WTC11 (cell line): Measurements from ENCODE around the gene THSD4. TPM values are rescaled to one million over a fixed set of nuclear protein-coding genes. Genes with fewer than 3 reads are reported as not detected.

Experiments used
- ATAC-seq: fragments of 200-7000 bp; cut with Tn5 transposase; 2 replicates; pipeline ENCODE4 v1.10.0; 2021; ENCODE audit warnings: mild to moderate bottlenecking, moderate library complexity
- CTCF ChIA-PET: fragments of 300-600 bp; sonication (Branson Sonifier 250); formaldehyde crosslinking; loops from one replicate; lab custom pipeline; 2021; ENCODE audit warnings: antibody characterized with exemption; lab: Charles Lee
- POLR2A ChIA-PET: fragments of 350-600 bp; sonication (Branson Sonifier 250); formaldehyde crosslinking; loops from one replicate; lab custom pipeline; 2021; ENCODE audit warnings: antibody characterized with exemption; lab: Charles Lee
- DNase-seq: peaks from one replicate; pipeline ENCODE4 v3.0.0; 2021; ENCODE audit warnings: low spot score
- H3K27ac Mint-ChIP-seq: 2 replicates; pipeline ENCODE4 v1.8.0; 2021; ENCODE audit warnings: mixed read lengths
- H3K27me3 Mint-ChIP-seq: 2 replicates; pipeline ENCODE4 v1.8.0; 2021; ENCODE audit warnings: low read depth, mild to moderate bottlenecking, moderate library complexity, mixed read lengths
- H3K36me3 Mint-ChIP-seq: 2 replicates; pipeline ENCODE4 v1.8.0; 2021; ENCODE audit warnings: mixed read lengths
- H3K4me1 Mint-ChIP-seq: 2 replicates; pipeline ENCODE4 v1.8.0; 2022; ENCODE audit warnings: mixed read lengths
- H3K4me3 Mint-ChIP-seq: 2 replicates; pipeline ENCODE4 v1.8.0; 2021; ENCODE audit warnings: mild to moderate bottlenecking, moderate library complexity, mixed read lengths
- H3K9me3 Mint-ChIP-seq: 2 replicates; pipeline ENCODE4 v1.8.0; 2021; ENCODE audit warnings: mixed read lengths
- CREM ChIP-seq: sonication (generic); formaldehyde crosslinking; IDR thresholded peaks from 2 replicates; pipeline ENCODE4 v1.8.1; 2022; ENCODE audit warnings: mild to moderate bottlenecking, missing genetic modification reagents, moderate library complexity
- ESRRA ChIP-seq: sonication (generic); formaldehyde crosslinking; IDR thresholded peaks from 2 replicates; pipeline ENCODE4 v1.8.1; 2022; ENCODE audit warnings: mild to moderate bottlenecking, missing genetic modification reagents, borderline replicate concordance
- GABPB1 ChIP-seq: sonication (generic); formaldehyde crosslinking; IDR thresholded peaks from 2 replicates; pipeline ENCODE4 v1.8.1; 2023; ENCODE audit warnings: mild to moderate bottlenecking, missing genetic modification reagents
- KAT7 ChIP-seq: sonication (generic); formaldehyde crosslinking; IDR thresholded peaks from 2 replicates; pipeline ENCODE4 v1.8.1; 2023; ENCODE audit warnings: missing genetic modification reagents, mild to moderate bottlenecking, borderline replicate concordance
- NFE2L1 ChIP-seq: sonication (generic); formaldehyde crosslinking; IDR thresholded peaks from 2 replicates; pipeline ENCODE4 v1.8.1; 2023; ENCODE audit warnings: missing genetic modification reagents
- NR1H2 ChIP-seq: sonication (generic); formaldehyde crosslinking; IDR thresholded peaks from 2 replicates; pipeline ENCODE4 v1.9.0; 2021; ENCODE audit warnings: mild to moderate bottlenecking, moderate library complexity, missing genetic modification reagents
- NR2C2 ChIP-seq: sonication (generic); formaldehyde crosslinking; IDR thresholded peaks from 2 replicates; pipeline ENCODE4 v1.8.0; 2022; ENCODE audit warnings: mild to moderate bottlenecking, missing genetic modification reagents
- NR3C1 ChIP-seq: sonication (generic); formaldehyde crosslinking; conservative IDR thresholded peaks from 2 replicates; pipeline ENCODE4 v1.8.1; 2023; ENCODE audit warnings: low read depth, mild to moderate bottlenecking, missing genetic modification reagents
- RELA ChIP-seq: sonication (generic); formaldehyde crosslinking; IDR thresholded peaks from 2 replicates; pipeline ENCODE4 v1.8.1; 2022; ENCODE audit warnings: missing genetic modification reagents, mild to moderate bottlenecking, borderline replicate concordance
- SOX15 ChIP-seq: fragments of 250-450 bp; sonication (Bioruptor Pico); IDR thresholded peaks from 2 replicates; pipeline ENCODE4 v1.9.0; 2021; ENCODE audit warnings: mild to moderate bottlenecking
- ZNF138 ChIP-seq: sonication (generic); formaldehyde crosslinking; conservative IDR thresholded peaks from 2 replicates; pipeline ENCODE4 v1.8.1; 2022; ENCODE audit warnings: mild to moderate bottlenecking, moderate library complexity, missing genetic modification reagents
- ZNF219 ChIP-seq: sonication (generic); formaldehyde crosslinking; IDR thresholded peaks from 2 replicates; pipeline ENCODE4 v1.8.0; 2023; ENCODE audit warnings: missing genetic modification reagents, mild to moderate bottlenecking, borderline replicate concordance
- ZNF396 ChIP-seq: fragments of 250-450 bp; sonication (Bioruptor Pico); IDR thresholded peaks from 2 replicates; pipeline ENCODE4 v1.8.0; 2021; ENCODE audit warnings: mild to moderate bottlenecking, moderate library complexity, borderline replicate concordance
- total RNA-seq: library from RNA; stranded (reverse); gene quantifications from 3 replicates; pipeline ENCODE4 v1.2.3, GENCODE V29; 2021
- TF ChIP-seq, protein P1 (sequence below): fragments of 250-450 bp; sonication (Bioruptor Pico); conservative IDR thresholded peaks from 2 replicates; pipeline ENCODE4 v1.9.0; 2021; ENCODE audit warnings: mild to moderate bottlenecking
- TF ChIP-seq, protein P2 (sequence below): sonication (generic); formaldehyde crosslinking; IDR thresholded peaks from 2 replicates; pipeline ENCODE4 v1.8.0; 2023; ENCODE audit warnings: mild to moderate bottlenecking, missing genetic modification reagents
- TF ChIP-seq, protein P3 (sequence below): sonication (generic); formaldehyde crosslinking; IDR thresholded peaks from 2 replicates; pipeline ENCODE4 v1.8.0; 2022; ENCODE audit warnings: mild to moderate bottlenecking, missing genetic modification reagents
- TF ChIP-seq, protein P4 (sequence below): fragments of 250-450 bp; sonication (Bioruptor Pico); IDR thresholded peaks from 2 replicates; pipeline ENCODE4 v2.1.2; 2022; ENCODE audit warnings: mild to moderate bottlenecking, moderate library complexity
- TF ChIP-seq, protein P5 (sequence below): sonication (generic); formaldehyde crosslinking; IDR thresholded peaks from 2 replicates; pipeline ENCODE4 v1.8.0; 2022; ENCODE audit warnings: missing genetic modification reagents

THSD4 gene
- total RNA-seq, 1 experiment from 2014 or later = 7.8 TPM

DNA sequence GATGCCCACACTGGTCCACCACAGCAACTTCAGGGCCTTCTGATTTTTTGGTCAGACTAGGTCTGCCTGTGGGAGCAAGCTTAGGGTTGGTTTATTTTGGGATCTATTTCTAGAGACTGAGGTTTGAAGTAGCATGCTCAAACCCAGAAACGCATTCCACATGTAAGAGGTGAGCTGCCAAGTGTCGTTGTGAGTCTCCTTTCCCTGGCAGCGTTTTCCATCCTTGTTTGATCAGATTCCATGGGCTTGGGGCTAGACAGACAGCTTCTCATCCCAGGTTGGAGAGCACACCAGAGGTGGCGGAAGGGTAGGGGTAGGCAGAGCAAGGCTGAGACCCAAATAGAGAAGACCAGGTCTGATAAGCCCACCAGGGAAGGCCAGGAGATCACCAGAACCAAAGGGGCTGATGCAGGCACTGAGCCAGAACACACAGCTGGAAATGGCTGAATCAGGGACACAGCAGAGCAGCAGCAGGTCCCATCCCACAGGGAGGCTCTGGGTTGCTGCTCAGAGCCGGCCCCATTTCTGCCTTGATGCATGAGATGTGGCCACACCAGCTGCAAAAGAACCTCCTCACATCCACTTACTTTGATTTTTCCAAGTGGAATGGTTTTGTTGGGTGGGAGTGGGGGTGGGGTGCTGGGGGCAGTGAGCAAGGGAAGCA is 186.8 kb downstream of the THSD4 start:
- no peak overlapping the region for H3K4me3 Mint-ChIP-seq
- DNase-seq = no peak
- H3K36me3 Mint-ChIP-seq = peaks cover 2% of the 10 kb centered on the region; the same call in 1 of the 2 replicates
- POLR2A ChIA-PET = no interaction called here
- H3K27ac Mint-ChIP-seq = no peak overlapping the region
- CTCF ChIA-PET = no interaction called here
- no peak for ATAC-seq
- H3K9me3 Mint-ChIP-seq = peaks cover 6% of the 10 kb centered on the region
- no peaks in the 10 kb centered on the region for H3K4me1 Mint-ChIP-seq
- no peaks in the 10 kb centered on the region for H3K27me3 Mint-ChIP-seq
- TF ChIP-seq, protein P1, sequence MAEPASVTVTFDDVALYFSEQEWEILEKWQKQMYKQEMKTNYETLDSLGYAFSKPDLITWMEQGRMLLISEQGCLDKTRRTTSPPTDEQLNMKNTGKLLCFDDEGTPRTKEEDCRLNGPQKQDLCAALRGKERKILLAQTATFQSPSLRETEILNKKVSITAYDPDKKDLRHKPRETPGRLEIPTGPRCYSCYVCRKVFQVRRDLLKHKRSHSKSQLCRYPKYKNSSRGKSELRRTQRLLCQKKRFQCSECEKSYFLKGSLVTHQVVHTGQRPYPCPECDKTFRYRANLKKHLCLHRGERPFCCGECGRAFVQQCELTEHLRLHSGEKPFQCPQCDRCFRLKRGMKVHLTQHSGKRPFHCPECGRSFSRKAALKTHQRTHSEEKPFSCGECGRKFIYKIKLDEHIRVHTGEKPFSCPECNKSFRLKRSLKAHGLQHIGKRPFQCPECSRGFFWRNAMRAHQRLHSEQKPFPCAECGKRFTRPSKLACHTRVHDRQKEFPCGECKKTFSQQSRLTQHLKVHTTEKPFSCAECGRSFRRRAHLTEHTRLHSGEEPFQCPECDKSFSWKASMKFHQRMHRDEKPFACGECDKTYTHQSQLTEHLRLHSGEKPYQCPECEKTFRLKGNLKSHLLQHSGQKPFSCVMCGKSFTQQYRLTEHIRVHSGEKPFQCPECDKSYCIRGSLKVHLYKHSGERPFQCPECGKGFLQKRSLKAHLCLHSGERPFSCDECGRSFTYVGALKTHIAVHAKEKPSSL (CRISPR knock-in tag) = no peak
- no peak for TF ChIP-seq ZNF396 (CRISPR knock-in tag)

DNA sequence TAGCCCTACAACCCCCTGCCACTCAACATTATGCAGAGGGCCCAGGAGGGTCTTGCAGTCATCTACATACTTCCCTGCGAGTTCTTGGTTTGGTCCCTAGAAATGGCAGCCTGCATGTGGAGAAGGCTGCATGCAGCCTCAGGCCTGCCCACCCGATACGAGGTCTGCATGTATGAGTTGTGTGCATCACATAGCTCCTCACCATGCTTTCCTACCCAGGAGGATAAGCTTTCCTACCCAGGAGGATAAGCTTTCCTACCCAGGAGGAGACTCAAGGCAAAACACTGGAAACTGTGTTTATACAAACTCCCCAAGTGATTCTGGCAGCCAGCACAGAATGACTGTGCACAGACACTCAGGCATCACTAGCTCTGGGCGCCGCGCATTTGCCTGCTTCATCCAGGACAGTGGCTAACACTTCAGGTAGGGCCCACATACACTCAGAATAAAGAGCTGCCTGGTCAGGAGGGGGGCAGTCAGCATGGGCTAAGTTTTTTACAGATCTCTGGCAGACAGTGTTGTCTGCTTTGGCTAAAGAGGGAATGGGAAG is 187.7 kb downstream of the THSD4 start:
- no peaks in the 10 kb centered on the region for H3K27me3 Mint-ChIP-seq
- peaks cover 13% of the 10 kb centered on the region for H3K9me3 Mint-ChIP-seq
- H3K4me3 Mint-ChIP-seq = no peak overlapping the region
- H3K4me1 Mint-ChIP-seq = no peaks in the 10 kb centered on the region
- H3K36me3 Mint-ChIP-seq = peaks cover 9% of the 10 kb centered on the region
- no peak overlapping the region for H3K27ac Mint-ChIP-seq
- POLR2A ChIA-PET = no interaction called here
- no peak for TF ChIP-seq NFE2L1 (CRISPR knock-in tag)
- TF ChIP-seq ZNF219 (CRISPR knock-in tag) = no peak
- TF ChIP-seq RELA (CRISPR knock-in tag) = no peak
- TF ChIP-seq KAT7 (CRISPR knock-in tag) = no peak
- no peak for TF ChIP-seq NR3C1 (CRISPR knock-in tag)
- TF ChIP-seq CREM (CRISPR knock-in tag) = no peak
- no peak for TF ChIP-seq ZNF138 (CRISPR knock-in tag)
- no peak for TF ChIP-seq ESRRA
- TF ChIP-seq, protein P2, sequence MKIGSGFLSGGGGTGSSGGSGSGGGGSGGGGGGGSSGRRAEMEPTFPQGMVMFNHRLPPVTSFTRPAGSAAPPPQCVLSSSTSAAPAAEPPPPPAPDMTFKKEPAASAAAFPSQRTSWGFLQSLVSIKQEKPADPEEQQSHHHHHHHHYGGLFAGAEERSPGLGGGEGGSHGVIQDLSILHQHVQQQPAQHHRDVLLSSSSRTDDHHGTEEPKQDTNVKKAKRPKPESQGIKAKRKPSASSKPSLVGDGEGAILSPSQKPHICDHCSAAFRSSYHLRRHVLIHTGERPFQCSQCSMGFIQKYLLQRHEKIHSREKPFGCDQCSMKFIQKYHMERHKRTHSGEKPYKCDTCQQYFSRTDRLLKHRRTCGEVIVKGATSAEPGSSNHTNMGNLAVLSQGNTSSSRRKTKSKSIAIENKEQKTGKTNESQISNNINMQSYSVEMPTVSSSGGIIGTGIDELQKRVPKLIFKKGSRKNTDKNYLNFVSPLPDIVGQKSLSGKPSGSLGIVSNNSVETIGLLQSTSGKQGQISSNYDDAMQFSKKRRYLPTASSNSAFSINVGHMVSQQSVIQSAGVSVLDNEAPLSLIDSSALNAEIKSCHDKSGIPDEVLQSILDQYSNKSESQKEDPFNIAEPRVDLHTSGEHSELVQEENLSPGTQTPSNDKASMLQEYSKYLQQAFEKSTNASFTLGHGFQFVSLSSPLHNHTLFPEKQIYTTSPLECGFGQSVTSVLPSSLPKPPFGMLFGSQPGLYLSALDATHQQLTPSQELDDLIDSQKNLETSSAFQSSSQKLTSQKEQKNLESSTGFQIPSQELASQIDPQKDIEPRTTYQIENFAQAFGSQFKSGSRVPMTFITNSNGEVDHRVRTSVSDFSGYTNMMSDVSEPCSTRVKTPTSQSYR = no peak
- TF ChIP-seq, protein P3, sequence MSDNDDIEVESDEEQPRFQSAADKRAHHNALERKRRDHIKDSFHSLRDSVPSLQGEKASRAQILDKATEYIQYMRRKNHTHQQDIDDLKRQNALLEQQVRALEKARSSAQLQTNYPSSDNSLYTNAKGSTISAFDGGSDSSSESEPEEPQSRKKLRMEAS (CRISPR knock-in tag) = no peak
- TF ChIP-seq, all 79 proteins: peak for 0
- no peak for DNase-seq
- ATAC-seq = no peak
- CTCF ChIA-PET = no interaction called here

DNA sequence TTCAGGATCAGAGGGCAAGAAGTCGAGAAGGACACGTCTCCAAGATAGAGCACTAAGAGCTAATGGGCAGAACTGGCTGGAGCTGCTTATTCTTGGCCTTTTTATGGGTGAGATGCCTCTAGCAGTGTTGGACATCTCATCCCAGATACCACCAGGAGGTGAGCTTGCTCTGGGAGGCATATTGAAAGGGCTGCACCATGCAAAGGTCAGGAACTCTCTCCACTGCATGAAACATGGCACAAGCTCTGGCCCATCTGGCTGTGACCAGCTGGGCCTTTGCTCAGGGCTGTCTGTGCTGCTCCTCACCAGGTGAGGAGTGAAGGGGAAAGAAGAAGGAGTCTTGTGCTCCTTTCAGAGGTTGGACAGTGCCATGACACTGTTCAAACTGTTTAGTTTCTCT is 188.7 kb downstream of the THSD4 start:
- ATAC-seq (no peak), DNase-seq (no peak)
- peaks cover 15% of the 10 kb centered on the region for H3K36me3 Mint-ChIP-seq
- H3K27me3 Mint-ChIP-seq = no peaks in the 10 kb centered on the region
- ChIA-PET CTCF (no interaction called here), POLR2A (no interaction called here)
- no peak overlapping the region for H3K4me3 Mint-ChIP-seq
- no peaks in the 10 kb centered on the region for H3K4me1 Mint-ChIP-seq
- peaks cover 21% of the 10 kb centered on the region for H3K9me3 Mint-ChIP-seq
- H3K27ac Mint-ChIP-seq = no peak overlapping the region
- TF ChIP-seq SOX15 (CRISPR knock-in tag) = no peak
- TF ChIP-seq ESRRA = no peak
- TF ChIP-seq NR1H2 (CRISPR knock-in tag) = no peak
- TF ChIP-seq, protein P4, sequence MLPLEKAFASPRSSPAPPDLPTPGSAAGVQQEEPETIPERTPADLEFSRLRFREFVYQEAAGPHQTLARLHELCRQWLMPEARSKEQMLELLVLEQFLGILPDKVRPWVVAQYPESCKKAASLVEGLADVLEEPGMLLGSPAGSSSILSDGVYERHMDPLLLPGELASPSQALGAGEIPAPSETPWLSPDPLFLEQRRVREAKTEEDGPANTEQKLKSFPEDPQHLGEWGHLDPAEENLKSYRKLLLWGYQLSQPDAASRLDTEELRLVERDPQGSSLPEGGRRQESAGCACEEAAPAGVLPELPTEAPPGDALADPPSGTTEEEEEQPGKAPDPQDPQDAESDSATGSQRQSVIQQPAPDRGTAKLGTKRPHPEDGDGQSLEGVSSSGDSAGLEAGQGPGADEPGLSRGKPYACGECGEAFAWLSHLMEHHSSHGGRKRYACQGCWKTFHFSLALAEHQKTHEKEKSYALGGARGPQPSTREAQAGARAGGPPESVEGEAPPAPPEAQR = no peak
- TF ChIP-seq ZNF219 (CRISPR knock-in tag) = no peak
- TF ChIP-seq, protein P5, sequence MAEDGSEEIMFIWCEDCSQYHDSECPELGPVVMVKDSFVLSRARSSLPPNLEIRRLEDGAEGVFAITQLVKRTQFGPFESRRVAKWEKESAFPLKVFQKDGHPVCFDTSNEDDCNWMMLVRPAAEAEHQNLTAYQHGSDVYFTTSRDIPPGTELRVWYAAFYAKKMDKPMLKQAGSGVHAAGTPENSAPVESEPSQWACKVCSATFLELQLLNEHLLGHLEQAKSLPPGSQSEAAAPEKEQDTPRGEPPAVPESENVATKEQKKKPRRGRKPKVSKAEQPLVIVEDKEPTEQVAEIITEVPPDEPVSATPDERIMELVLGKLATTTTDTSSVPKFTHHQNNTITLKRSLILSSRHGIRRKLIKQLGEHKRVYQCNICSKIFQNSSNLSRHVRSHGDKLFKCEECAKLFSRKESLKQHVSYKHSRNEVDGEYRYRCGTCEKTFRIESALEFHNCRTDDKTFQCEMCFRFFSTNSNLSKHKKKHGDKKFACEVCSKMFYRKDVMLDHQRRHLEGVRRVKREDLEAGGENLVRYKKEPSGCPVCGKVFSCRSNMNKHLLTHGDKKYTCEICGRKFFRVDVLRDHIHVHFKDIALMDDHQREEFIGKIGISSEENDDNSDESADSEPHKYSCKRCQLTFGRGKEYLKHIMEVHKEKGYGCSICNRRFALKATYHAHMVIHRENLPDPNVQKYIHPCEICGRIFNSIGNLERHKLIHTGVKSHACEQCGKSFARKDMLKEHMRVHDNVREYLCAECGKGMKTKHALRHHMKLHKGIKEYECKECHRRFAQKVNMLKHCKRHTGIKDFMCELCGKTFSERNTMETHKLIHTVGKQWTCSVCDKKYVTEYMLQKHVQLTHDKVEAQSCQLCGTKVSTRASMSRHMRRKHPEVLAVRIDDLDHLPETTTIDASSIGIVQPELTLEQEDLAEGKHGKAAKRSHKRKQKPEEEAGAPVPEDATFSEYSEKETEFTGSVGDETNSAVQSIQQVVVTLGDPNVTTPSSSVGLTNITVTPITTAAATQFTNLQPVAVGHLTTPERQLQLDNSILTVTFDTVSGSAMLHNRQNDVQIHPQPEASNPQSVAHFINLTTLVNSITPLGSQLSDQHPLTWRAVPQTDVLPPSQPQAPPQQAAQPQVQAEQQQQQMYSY = no peak
- no peak for TF ChIP-seq NR2C2
- no peak for TF ChIP-seq ZNF396 (CRISPR knock-in tag)
- no peak for TF ChIP-seq NR3C1 (CRISPR knock-in tag)
- TF ChIP-seq GABPB1 (CRISPR knock-in tag) = no peak
